AG04450 (cell line): Measurements from ENCODE around the gene CLCF1. TPM values are rescaled to one million over a fixed set of nuclear protein-coding genes. Genes with fewer than 3 reads are reported as not detected.
"Not testable (repeated sequence)": the region's sequence is repeated elsewhere in the genome, so short reads cannot be mapped to it uniquely, and the experiment has no call there.

ENCODE experiments used
- CTCF ChIA-PET: fragments of 300-600, 350-600 bp; formaldehyde crosslinking; extraction: SDS; loops from one replicate; lab custom pipeline; 2022; ENCODE audit warnings: antibody characterized with exemption, inconsistent platforms; lab: Charles Lee
- POLR2A ChIA-PET: fragments of 350-600 bp; formaldehyde crosslinking; extraction: SDS; loops from one replicate; lab custom pipeline; 2021; ENCODE audit warnings: antibody characterized with exemption, inconsistent platforms; lab: Yijun Ruan, JAX
- DNase-seq: peaks from one replicate; pipeline ENCODE4 v3.0.0-alpha.2; 2011; ENCODE audit warnings: low read depth, low spot score
- H3K27ac ChIP-seq: one replicate; pipeline ENCODE4 v1.5.1; 2012; ENCODE audit warnings: low read depth, low read length, control low read depth
- H3K27me3 ChIP-seq: one replicate; pipeline ENCODE4 v1.6.0; 2012; ENCODE audit warnings: low read length; ENCODE audit not compliant: control insufficient read depth, insufficient read depth
- H3K4me3 ChIP-seq: 2 replicates; pipeline ENCODE4 v1.5.1; 2011; ENCODE audit warnings: mild to moderate bottlenecking, low read depth, low read length, control low read depth
- H3K9me3 ChIP-seq: 2 replicates; pipeline ENCODE4 v1.5.1; 2012; ENCODE audit warnings: low read length; ENCODE audit not compliant: control insufficient read depth, insufficient read depth
- polyA plus RNA-seq: library from polyadenylated mRNA; depleted of rRNA; stranded (reverse); fragments of >200 nt; gene quantifications from 2 replicates; pipeline ENCODE4 v1.2.3, GENCODE V29; 2011
- TF ChIP-seq, protein P1 (sequence below): IDR thresholded peaks from 2 replicates; pipeline ENCODE4 v1.5.1; 2011; ENCODE audit warnings: low read depth, low read length, control low read depth, inconsistent platforms

CLCF1 gene
- polyA plus RNA-seq, 1 experiment: 11.4 TPM

- H3K9me3 ChIP-seq: no peaks in the 10 kb centered on the region; the same call in 1 of the 2 replicates
- ChIA-PET CTCF (interaction anchor here (1.1 to 5.1 kb wide), 4 partner anchors 30 to 60 kb away, joined by 4 to 71 read pairs (median 14); no protein-coding TSS in a partner anchor), POLR2A (interaction anchor here (0.6 kb wide), 1 partner anchor 43 kb away, joined by 3 read pairs; no protein-coding TSS in a partner anchor)
- H3K27ac ChIP-seq: no peak overlapping the region
- TF ChIP-seq, protein P1, sequence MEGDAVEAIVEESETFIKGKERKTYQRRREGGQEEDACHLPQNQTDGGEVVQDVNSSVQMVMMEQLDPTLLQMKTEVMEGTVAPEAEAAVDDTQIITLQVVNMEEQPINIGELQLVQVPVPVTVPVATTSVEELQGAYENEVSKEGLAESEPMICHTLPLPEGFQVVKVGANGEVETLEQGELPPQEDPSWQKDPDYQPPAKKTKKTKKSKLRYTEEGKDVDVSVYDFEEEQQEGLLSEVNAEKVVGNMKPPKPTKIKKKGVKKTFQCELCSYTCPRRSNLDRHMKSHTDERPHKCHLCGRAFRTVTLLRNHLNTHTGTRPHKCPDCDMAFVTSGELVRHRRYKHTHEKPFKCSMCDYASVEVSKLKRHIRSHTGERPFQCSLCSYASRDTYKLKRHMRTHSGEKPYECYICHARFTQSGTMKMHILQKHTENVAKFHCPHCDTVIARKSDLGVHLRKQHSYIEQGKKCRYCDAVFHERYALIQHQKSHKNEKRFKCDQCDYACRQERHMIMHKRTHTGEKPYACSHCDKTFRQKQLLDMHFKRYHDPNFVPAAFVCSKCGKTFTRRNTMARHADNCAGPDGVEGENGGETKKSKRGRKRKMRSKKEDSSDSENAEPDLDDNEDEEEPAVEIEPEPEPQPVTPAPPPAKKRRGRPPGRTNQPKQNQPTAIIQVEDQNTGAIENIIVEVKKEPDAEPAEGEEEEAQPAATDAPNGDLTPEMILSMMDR: no peak
- no peak for DNase-seq
- H3K4me3 ChIP-seq: no peak overlapping the region
- no peaks in the 10 kb centered on the region for H3K27me3 ChIP-seq
Observed at GRCh38 chr11:67321313-67321871, 52.0 kb downstream of the CLCF1 start.

- DNase-seq: no peak
- no peaks in the 10 kb centered on the region for H3K27me3 ChIP-seq
- TF ChIP-seq, protein P1: no peak
- POLR2A ChIA-PET: interaction anchor here (0.6 to 1.1 kb wide), 2 partner anchors 31 to 43 kb away, joined by 3 read pairs; partner anchors contain the start of gene ANKRD13D
- H3K9me3 ChIP-seq: no peaks in the 10 kb centered on the region; the same call in 1 of the 2 replicates
- H3K27ac ChIP-seq: no peak overlapping the region
- H3K4me3 ChIP-seq: no peak overlapping the region
- CTCF ChIA-PET: interaction anchor here (0.6 to 5.1 kb wide), 7 partner anchors 25 to 66 kb away, joined by 3 to 71 read pairs (median 9); no protein-coding TSS in a partner anchor
Observed at GRCh38 chr11:67320691-67321090, 52.7 kb downstream of the CLCF1 start.

DNA sequence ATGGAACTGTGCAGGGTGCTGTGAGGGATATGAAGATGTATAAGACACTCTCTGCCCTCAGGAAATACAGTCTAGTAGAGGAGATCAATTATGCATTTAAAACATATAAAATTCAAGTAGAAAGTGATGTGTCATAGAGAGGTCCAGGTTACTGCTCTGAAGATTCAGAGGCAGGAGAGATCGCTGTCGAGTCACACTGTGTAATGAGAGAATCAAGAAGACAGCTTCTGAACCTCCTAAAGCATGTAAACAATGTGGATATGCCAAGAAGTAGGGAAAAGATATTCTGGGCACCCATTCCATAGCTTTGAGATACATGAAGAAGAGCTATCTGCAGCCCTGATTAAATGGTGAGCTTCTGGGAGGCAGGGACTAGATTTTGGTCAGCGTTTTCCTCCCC, 53.4 kb downstream of the CLCF1 start:
- Histone ChIP-seq H3K4me3 (no peak overlapping the region), H3K27ac (no peak overlapping the region), H3K9me3 (no peaks in the 10 kb centered on the region; the same call in 1 of the 2 replicates), H3K27me3 (no peaks in the 10 kb centered on the region)
- peak; percentile 18 for DNase-seq
- TF ChIP-seq, protein P1: no peak
- POLR2A ChIA-PET: interaction anchor here (1.1 kb wide), 1 partner anchor 31 kb away, joined by 3 read pairs; the partner anchor contains the start of gene ANKRD13D
- CTCF ChIA-PET: interaction anchor here (0.6 to 5.1 kb wide), 7 partner anchors 26 to 67 kb away, joined by 3 to 71 read pairs (median 9); no protein-coding TSS in a partner anchor

DNA sequence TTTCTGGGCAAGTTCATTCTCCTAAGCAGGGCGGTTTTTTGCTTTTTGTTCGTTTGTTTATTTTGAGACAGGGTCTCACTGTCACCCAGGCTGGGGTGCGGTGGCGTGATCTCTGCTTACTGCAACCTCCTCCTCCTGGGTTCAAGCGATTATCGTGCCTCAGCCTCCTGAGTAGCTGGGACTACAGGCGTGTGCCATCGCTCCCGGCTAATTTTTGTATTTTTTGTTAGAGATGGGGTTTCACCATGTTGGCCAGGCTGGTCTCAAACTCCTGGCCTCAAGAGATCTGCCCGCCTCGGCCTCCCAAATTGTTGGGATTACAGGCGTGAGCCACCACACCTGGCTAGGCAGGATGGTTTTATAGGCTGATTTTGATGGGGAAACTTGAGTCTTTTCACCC, 54.5 kb downstream of the CLCF1 start:
- CTCF ChIA-PET: interaction anchor here (0.7 to 5.1 kb wide), 8 partner anchors 27 to 864 kb away, joined by 3 to 71 read pairs (median 9); no protein-coding TSS in a partner anchor
- DNase-seq, H3K4me3 ChIP-seq, H3K27ac ChIP-seq, H3K27me3 ChIP-seq, H3K9me3 ChIP-seq: not testable (repeated sequence)
- POLR2A ChIA-PET: interaction anchor here (2.6 kb wide), 1 partner anchor 56 kb away, joined by 18 read pairs; no protein-coding TSS in a partner anchor

GRCh38 chr11:67317888-67318555, 55.4 kb downstream of the CLCF1 start:
- Histone ChIP-seq H3K27ac (no peak overlapping the region), H3K27me3 (no peaks in the 10 kb centered on the region), H3K9me3 (no peaks in the 10 kb centered on the region; the same call in 1 of the 2 replicates), H3K4me3 (peak overlapping the region; percentile 93)
- no peak for DNase-seq
- CTCF ChIA-PET: interaction anchor here (0.7 to 5.1 kb wide), 23 partner anchors 10 to 266 kb away, joined by 3 to 71 read pairs (median 4); partner anchors contain the start of genes ANKRD13D, GRK2 and SSH3
- TF ChIP-seq, protein P1: no peak
- POLR2A ChIA-PET: interaction anchor here (0.5 to 2.6 kb wide), 10 partner anchors 14 to 485 kb away, joined by 3 to 18 read pairs (median 4); partner anchors contain the start of genes GRK2 and POLD4
